Endometrium (tissue), 2 donors: ENCODE data around the gene UBL4B.

Experiments used
- FAIRE-seq: peaks from 2 replicates; lab custom pipeline; 2012; peaks lifted over from hg19 to GRCh38; lab: Jason Lieb, UNC
- donor health status: control.
- donor health status: control.

The UBL4B gene

DNA sequence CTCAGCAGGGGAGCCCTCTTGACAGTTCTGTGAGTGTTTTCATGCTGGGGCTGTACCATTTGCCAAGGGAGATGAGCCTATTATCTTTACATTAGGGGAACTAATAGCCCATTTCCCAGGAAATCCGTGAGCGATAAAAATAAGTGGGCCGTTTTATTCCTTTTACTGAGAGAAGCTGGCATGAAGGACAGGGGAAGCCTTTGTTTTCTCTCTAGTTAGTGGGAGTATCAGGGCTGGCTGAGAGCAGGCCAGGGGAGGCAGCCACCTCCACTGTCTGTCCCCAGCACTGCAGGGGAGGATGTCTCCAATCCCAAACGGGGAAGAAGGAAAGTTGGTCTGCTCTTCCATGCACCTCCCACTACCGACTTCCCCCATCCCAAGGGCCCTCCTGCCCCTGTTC is 2.5 kb downstream of the UBL4B start:
- FAIRE-seq, result no peak

DNA sequence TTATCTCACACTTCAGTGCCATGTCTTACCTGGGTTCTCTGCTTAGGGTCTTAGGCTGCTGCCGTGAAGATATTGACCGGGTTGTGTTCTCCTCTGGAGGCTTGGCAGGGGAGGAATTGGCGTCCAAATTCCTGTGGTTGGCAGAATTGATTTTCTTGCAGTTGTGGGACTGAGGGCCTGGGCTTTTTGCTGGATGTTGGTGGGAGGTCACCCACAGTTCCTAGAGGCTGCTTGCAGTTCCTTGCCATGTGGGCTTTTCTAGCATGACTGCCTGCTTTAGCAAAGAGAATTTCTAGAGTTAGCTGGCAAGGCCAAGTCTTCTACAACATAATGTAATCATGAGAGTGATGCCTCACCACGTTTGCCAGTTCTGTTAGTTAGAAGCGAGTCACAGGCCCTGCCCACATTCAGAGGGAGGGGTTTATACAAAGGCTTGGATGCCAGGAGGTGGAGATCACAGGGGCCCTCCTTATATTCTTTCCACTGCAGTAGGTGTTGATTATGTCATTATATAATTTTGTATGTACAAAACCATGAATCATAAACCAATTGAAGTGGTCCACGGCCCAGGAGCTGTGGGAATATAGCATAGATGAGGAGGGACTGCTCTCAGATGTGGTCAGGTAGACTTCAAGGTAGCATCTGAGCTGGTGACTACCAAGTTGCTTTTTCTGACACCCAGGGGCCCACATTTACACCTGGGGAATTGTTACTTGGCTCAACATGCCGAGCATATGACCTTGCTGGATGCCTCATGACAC is 6.6 kb downstream of the UBL4B start:
- FAIRE-seq, result no peak

DNA sequence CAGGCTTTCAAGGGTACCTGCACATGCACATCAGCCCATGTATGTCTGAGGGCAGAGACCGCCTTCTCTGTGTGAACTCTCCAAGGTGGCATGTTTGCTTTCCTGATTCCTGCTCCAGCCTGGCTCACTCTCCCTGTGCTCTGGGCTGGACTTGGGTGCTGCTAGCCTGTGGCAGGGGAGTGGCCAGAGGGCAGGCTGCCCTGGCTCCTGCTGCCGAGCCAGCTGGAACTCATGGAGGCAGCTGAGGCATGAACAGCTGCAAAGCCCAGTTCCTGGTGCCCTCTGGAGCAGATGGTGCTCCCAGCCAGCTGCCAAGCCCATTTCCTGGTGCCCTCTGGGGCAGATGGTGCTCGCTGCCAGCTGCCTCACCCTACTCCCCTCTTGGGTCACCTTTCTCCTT is 7.6 kb downstream of the UBL4B start:
- no peak for FAIRE-seq

DNA sequence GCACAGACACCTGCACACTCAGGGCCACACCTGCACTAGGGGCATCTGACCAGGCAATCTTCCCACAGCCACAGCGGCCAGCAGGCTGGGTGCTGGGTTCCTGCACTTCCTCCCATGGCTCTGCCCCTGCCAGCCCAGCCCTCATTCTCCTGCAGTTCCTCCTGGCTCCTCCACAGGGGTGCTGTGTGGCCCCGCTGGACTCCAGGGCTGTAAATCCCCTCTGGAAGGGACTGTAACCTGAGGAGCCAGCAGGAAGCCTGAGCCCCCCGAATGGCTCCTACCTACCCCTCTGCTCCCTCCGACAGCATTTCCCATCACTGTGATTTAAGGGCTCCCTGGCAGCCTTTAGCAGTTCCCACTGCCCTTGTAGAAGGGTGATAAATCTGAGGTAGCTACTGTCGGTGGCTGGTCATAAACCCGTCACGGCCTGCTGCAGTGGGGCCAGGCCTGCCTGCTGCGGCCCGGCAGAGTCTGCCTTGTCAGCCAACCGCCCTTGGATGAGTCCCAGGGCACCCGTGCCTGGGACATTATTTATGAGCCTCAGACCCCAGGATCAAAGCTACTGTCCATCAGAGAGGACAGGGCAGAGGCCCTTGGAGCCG is 8.8 kb downstream of the UBL4B start:
- no peak for FAIRE-seq

DNA sequence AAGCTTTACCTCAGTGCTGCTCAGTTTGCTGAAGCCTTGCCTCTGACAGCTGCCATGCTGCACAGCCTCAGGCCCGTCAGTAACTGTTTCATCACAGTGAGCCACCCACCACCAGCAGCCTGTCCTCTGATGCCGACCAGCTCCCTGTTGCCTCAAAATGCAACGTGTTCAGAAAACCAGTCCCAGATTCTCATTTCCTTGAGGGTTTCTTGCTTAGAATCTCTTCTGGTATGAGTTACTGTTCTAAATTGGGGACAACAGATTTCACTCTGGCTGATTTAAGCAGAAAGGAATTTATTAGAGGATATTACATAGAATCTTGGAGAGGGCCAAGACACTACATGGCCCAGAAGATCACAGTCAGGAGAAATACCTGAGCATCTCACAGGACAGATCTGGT is 11.0 kb downstream of the UBL4B start:
- FAIRE-seq, result no peak

DNA sequence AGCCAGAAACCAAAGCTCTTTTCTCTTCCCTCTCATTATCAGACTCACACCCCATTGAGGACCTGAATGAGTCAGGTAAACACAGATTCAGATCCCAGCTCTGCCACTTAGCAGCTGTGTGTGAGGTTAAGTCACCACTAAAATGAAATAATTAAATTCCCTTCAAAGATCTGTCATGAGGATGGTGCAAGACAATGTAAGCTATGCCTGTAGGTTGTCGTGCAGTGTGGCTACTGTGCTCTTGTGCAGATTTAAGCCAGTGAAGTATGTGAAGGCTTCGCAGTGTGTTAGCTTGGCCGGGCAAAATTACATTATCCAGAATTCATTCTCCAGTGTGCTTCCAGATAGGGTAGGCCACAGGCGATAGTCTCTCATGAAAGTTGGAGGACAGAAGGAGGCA is 13.6 kb downstream of the UBL4B start:
- FAIRE-seq, result no peak

DNA sequence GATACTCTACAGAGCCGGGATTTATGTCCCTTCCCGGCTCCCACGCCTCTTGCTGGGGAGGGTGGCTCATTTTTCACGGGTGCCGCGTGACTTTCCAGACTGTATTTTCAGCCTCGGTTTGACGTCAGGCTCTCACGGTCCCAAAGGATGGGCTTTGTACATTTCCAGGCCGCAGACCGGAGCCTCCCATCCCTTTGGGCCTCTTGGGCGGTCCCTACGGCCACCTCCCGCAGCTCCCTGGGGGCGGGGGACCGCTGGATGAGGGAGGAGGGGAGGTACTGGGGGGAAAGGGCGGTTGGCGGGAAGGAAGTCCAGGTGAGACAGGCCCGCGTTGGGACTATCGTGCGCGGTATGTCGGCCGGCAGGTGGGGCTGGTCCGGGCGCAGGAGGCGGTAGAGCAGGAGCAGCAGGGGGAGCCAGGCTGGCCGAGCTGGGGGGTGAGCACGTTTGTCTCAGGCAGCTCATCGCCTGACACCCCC is 17.9 kb downstream of the UBL4B start:
- no peak for FAIRE-seq

DNA sequence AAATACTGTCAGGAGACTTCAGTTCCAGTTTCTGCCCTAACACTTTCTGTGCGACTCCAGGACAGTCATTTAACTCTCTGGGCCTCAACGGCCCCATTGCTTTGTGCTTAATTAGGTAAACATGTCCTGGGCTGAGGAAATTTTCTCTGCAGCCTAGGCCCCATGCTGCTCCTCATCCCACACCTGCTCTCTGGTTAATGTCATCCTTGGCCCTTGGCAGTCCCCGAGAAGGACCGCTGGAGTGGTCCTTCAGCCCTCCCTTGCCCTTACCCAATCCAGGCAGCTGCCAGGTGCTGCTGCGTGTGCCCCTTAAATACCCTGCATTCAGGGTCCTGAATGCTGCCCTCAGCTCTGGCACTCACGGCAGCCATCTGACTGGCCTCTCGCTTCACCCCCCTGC is 18.7 kb downstream of the UBL4B start:
- FAIRE-seq, result no peak

DNA sequence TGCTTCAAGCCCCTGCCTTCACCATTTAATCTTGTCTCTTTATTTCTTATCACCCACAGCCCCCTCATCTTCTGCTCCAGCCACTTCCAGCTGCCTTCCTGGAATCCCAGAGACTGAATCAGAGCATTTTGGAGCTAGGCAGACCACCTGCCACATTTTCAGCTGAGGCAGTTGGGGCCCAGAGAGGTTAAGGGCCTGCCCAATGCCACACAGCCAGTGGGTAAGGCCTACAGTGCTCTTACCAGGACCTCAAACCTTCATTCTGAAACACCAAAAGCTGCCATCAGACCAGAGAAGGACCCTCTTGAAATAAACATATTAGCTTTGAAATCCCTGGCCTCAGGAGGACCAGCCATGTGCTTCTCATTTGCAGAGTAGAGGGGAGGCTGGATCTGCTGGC is 20.4 kb downstream of the UBL4B start:
- FAIRE-seq, result no peak

DNA sequence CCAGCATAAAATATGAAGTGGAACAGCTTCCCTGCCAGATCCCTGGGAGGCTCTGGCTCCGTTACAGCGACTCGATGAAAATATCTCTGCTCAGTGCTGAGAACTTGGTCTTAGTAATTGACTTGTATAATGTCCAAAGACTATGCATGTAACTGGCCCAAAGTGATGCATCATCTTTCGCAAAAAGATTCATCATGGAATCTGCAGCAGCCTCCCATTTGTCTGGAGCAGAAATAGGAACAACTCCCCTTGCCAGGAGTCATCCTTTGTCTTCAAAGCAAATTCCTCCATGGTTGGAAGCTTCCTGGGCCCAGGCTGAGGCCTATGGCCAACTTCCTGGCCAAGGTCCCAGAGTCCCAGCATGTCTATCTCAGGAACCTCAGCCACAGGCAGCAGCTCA is 21.2 kb downstream of the UBL4B start:
- FAIRE-seq, result no peak

DNA sequence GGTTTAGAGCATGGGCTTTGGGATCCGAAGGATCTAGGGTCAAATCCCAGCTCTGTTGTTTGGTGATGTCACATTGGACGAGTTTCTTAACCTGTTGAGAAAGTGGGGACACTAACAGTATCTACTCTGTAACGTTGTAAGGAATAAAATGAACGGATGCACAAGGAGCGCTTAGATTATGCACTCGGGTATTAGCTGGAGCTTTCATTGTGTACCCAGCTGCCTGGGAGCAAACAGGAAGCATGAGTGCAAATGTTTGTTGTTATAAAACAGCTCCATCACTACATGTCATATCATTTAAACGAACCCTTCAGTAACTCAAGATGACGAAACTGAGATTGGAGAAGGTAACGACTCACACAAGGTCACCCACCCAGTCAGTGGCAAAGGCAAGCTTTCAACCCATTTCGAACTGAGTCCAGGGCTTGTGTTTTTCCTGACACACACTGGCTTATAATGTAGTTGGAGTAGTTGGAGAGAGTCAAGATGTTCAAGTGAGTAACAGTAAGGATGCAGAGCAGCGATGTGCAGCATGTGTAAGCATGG is 21.9 kb downstream of the UBL4B start:
- no peak for FAIRE-seq

DNA sequence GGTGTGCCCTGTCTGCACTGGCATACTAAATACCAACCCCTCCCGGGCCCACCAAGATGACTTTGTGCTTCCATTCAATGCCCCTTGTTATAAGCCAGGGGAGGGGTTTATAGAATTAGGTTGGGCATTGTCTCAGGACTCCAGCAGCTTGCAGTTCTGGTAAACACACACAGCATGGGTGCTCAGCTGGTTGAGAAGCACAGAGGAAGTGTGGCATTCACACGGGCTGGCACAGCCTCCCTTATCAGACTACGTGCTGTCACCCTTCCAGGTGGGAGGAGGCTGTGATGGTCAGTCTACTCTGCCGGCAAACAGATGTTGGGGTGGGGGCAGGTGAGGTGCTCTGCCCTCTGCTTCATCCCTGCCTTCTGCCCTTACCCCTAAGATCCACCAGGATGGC is 23.0 kb downstream of the UBL4B start:
- FAIRE-seq, result no peak

DNA sequence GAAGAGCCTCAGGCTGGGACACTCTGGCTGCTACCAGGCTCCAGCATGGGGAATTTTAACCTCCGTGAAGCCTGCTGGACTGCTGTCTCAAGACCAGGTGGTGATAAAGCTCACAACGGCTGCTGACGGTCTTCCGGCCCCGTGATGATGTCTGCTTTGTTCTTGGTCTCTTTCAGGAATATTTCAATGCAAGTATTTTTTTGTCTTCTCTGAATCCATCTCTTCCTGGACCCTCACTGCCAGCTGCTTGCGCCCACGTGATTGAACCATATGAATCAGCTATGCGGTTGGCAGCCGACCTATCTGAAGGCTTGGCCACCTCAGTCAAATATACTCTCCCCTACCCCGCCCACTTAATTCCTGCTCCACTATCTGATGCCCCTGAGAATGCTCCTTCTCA is 23.4 kb downstream of the UBL4B start:
- FAIRE-seq, result no peak

DNA sequence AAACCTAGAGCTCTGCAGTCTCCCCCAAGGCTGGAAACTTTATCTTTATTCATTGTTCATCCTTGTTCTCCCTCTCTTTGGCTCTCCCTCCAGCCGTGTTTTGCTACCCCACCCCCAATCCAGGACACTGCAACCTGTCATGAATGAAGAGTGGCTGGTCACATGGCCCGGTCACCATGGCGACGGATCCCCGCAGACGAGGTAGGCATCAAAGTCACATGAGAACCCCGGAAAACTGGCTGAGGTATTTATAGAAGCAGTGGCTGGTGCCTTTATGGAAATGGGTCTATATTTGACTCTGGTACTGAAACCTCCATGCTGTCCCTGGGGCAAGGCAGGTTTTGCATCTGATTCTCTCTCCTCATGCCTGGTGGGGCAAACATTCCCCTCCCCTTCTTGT is 24.7 kb downstream of the UBL4B start:
- FAIRE-seq, result no peak

DNA sequence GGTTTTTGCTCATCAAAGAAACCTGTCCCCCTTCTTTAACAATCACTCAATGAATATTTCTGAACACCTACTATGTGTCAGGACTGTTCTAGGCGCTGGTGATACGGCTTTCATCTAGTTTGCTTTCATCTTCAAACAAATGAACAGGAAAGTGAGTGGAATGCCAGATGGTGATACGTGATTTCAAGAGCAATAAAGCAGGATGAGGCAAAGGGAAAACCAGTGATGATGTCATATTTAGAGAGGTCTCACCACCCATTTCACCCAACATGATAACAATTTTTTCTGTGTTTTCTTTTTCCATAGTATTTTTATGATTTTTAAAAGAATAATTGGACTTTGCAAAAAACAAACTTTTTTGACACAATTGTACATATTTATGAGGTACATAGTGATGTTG is 26.7 kb downstream of the UBL4B start:
- no peak for FAIRE-seq

DNA sequence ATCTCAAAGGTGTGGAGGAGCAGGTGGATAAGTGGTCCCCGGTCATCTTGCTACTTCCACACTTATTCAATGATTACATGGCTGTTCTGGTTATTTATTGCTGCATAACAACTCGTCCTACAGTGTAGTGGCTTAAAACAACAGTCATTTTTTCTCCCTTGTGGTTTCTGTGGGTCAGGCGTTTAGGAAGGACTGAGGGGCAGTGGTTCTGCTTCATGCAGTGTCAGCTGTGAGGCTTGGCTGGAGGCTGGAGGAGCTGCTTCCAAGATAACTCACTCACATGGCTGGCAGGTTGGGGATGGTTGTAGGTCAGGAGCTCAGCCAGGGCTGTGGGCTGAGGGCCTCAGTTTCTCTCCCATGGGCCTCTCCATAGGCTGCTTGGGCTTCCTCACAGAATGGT is 32.1 kb downstream of the UBL4B start:
- no peak for FAIRE-seq

DNA sequence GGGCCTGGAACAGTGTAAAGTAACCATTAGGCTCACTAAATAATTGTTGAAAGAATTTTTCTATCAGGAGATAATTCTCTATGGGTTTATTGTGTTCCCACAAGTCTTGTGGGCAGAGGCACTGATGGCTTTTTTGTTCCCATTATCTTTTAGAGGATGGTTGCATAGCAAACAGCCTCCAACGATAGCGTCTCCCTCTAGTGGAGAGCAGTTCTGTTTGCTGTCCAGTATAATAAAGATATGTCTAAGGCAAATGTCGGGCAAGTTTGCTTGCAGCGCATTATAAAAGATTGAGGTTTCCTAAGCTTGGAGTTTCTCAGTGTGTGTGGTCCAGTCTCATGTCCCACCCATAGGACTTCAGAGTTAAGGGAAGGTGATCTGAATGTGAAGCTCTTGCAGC is 36.7 kb downstream of the UBL4B start:
- FAIRE-seq, result no peak

DNA sequence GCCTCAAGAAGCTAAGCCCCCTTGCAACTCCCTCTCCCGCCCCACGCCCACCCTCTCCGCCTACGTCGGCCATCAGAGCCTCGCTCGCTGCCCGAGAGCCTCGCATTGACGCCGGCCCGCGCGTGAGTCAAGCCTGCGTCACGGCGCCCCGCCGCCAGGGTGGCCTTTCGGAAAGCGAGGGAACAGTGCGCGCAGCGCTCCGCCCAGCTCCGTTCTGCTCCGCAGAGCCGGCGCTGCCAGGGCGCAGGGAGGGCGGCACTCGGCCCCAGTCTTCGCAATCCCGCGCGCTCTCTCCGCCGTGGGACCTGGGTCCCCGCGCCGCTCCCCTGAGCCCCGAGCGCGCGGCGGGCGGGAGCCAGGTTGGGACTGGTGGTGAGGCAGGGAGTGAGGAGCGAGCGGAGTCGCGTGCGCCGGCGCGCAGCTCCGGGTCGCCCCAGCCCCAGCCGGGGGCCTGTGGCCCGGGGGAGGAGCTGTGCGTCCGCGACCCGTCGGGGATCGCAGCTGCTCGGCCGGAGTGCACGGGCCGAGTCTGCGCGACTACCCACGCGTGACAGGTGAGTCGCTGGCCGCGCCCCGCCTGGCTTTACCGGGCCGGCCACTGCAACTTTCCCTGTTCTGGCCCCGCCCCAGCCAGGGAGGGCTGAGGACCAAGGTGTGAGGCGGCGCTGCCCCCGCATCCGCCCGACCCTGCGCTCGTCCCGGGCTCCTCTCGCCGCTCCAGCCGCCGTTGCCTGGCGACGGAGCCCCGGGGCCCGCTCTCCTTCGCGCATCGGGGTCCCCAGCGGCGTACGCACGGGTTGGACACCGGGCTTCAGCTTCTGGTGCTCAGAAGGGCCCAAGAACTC is 38.3 kb downstream of the UBL4B start, which contains the start of gene SLC6A17:
Gene SLC6A17 (plus strand): TSS at position 165 of the 845 bp plus-strand sequence. CDS start 16,436 bp downstream, outside the sequence.
- FAIRE-seq, result no peak

DNA sequence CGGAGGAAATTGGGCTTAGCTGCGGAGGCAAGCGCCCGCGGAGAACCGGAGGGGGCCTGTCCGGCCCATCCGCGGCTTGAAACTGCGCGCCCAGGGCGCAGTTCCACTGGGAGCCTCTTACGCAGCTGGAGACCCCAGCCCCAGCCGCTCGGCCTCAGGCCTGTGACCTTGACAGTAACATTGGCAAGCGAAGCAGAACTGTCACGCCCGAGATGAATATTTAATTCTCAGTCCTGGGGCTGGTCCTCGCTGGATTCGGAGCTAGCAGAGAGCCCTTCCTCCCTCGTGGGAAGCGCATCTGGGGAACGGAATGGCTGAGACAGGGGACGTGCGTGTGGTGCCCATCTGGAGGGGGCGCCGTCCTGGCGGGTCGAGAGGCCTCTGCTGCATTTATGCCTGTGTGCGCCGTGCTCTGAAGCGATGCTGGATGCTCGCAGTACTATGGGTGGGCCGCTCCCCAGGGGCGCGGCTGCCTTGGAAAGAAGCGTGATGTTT is 39.0 kb downstream of the UBL4B start:
- FAIRE-seq, result no peak

DNA sequence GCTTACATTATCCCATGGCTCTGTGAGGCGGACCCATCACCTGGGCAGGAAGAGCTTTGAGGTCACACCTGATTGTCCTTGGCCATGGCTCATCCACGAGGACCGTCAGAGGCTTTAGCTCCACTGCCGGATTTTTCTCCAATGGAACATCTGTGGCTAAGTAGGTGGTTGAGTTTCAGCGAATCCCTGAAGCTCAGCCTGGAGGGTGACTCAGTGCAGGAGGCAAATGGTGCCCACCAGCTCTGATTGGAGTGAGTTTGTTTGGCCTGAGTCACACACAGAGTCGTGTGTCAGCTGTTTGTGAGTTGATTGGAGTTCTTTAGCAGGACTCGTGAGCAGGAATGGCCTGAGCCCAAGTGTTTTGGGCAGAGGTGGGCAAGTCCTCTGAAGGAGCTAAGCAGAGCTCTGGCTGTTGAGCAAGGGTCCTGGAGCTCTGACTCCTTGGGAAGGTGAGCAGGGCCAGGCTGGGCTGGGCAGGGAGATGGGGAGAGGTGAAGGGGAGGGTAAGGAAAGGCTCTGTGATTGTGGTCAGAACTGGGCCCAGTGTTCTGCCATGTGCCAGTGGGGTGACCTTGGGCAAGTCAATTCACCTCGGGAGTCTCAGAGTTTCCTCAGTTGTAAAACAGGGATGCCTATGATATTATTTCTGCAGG is 40.0 kb downstream of the UBL4B start:
- FAIRE-seq, result no peak

DNA sequence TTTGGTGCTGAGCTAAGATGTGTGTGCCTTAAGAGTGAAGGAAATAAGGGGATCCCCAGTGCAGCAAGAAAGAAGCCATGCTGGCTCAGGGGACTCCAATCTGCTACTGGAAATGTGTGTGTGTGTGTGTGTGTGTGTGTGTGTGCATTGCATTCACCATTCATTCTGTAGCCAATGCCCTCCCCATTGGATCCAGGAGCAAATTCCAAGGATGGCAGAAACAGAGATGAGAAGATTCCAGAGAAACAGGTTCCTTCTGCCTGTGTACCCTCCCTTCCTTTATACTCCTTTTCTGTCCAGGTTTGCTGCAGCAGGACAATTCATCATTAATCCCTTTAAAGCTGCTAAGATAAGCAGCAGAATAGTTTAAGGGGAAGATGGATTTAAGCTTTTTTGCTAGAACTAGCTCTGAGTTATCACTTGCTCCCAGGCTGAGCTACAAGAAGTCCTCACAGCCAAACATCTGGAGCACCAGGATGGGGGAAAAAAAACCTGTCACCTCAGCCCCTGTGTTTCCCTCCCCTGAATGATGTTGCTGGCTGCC is 41.2 kb downstream of the UBL4B start:
- no peak for FAIRE-seq
